Right lobe of liver (tissue), 6 donors: ENCODE data around the gene TPRX1. TPM values are rescaled to one million over a fixed set of nuclear protein-coding genes. Genes with fewer than 3 reads are reported as not detected.

ENCODE experiments used
- ATAC-seq, 4 donors: fragments of 200-7000 bp; cut with Tn5 transposase; one replicate each; pipeline ENCODE4 v1.9.1; 2020; ENCODE audit warnings: mild to moderate bottlenecking in 4 of 4, moderate library complexity in 4 of 4
- DNase-seq, 3 donors: peaks; one replicate each; pipeline ENCODE4 v3.0.0-alpha.2; 2020
- H3K27ac ChIP-seq, 3 donors: fragments of 200-600 bp; one replicate each; pipeline ENCODE4 v1.8.0; 2022
- H3K27me3 ChIP-seq, 2 donors: fragments of 200-600 bp; one replicate each; pipeline ENCODE4 v1.8.0; 2022
- H3K36me3 ChIP-seq, 4 donors: fragments of 200-600 bp; sonication (generic) in 1 of 4; one replicate each; pipeline versions ENCODE4 v1.5.1 to v1.8.0; 2017 to 2022; ENCODE audit warnings: control low read depth in 1 of 4
- H3K4me1 ChIP-seq, 4 donors: fragments of 200-600 bp; sonication (generic) in 1 of 4; one replicate each; pipeline versions ENCODE4 v1.5.1 to v1.8.0; 2017 to 2022; ENCODE audit warnings: control low read depth in 1 of 4
- H3K4me3 ChIP-seq, 3 donors: fragments of 200-600 bp; one replicate each; pipeline ENCODE4 v1.8.0; 2022
- H3K9me3 ChIP-seq, 4 donors: fragments of 200-600 bp; sonication (generic) in 1 of 4; one replicate each; pipeline versions ENCODE4 v1.5.1 to v1.8.0; 2017 to 2022; ENCODE audit warnings: control low read depth in 1 of 4
- POLR2A ChIP-seq: fragments of 450-650 bp; IDR thresholded peaks from one replicate; pipeline ENCODE4 v1.6.1; 2017; ENCODE audit warnings: antibody characterized with exemption, mild to moderate bottlenecking
- WGBS: methylation state at CpG from one replicate; pipeline ENCODE4 v1.1.6; 2018; ENCODE audit warnings: low coverage, low lambda C conversion rate; ENCODE audit not compliant: insufficient coverage; ENCODE audit errors: missing lambda C conversion rate; 5-methylcytosine and 5-hydroxymethylcytosine counted together
- intact Hi-C, 2 donors: fragments of 100-400 bp; cut with DNase I; formaldehyde crosslinking; loops; one replicate each; pipeline versions ENCODE4 v1.11.2 to v1.14.1; 2022
- small RNA-seq, 2 experiments: library from RNA; depleted of rRNA; stranded (forward); fragments of <200 nt; gene quantifications; one replicate each; pipeline ENCODE3, GENCODE V24; 2016
- total RNA-seq, 6 experiments: library from RNA; depleted of rRNA in 2 of 6; stranded (reverse); fragments of >200 nt in 2 of 6; fragmentation: NEBNext Ultra II Directional in 3 of 6; extraction: Animal tissue kit (Norgen Biotek cat#: 25700) in 3 of 6; gene quantifications; one replicate each; pipeline versions ENCODE4 v1.1.0 to v1.2.4, GENCODE V29; 2016 to 2023
- TF ChIP-seq, protein P1 (sequence below), 4 donors: fragments of 200-600 bp in 3 of 4; fragments of 450-650 bp in 1 of 4; IDR thresholded peaks; one replicate each; pipeline versions ENCODE4 v1.5.1 to v1.8.0; 2016 to 2022; ENCODE audit warnings: antibody characterized with exemption in 4 of 4, mild to moderate bottlenecking in 2 of 4
- donor health status: DM: no; HTN: yes; CAD: no.
- donor health status: DM: no; HTN: no; CAD: no.
- donor health status: DM: no; HTN: no; CAD: no.
- donor health status: DM: no; HTN: yes; CAD: no.
- donor health status: DM: no; HTN: yes; CAD: no.

TPRX1 gene
- total RNA-seq, 6 experiments from 2014 or later = not detected

DNA sequence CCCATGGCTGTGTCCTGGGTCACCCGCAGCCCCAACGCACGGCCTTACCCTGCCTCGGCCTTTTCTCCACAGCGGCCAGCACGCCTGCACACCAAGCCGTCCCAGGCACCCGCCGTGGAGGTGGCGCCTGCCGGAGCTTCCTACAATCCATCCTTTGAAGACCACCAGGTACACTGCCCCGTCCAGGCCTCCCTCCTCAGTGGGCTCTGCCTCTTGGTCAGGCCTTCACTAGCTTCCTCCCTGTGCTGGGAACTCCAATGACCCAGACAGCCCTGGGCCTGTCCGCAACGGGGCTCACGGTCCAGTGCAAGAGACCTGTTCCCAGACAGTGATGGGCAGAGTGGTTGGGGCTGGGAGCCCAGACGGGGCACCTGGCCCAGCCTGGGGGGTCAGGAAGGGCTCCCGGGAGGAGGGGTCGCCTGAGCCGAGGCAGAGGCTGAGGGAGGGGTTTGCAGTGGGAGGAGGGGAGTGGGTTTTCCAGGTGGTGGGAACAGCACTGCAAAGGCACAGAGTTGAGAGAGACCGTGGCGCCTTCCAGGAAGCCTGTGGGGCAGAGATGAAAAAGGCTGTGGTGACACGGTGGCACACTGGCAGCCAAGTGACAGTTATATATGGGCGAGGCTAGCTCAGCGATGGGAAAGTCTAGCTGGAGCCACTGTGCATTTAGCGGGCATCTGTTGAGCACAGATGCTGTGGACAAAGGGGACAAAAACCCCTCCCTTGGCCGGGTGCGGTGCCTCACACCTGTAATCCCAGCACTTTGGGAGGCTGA is 51.7 kb downstream of the TPRX1 start:
- no peaks in the 10 kb centered on the region for H3K9me3 ChIP-seq
- DNase-seq (no peak), ATAC-seq (no peak)
- no peak overlapping the region for H3K27ac ChIP-seq
- H3K27me3 ChIP-seq = no peaks in the 10 kb centered on the region
- H3K4me1 ChIP-seq = peaks cover 0 to 20% (median 7%) of the 10 kb centered on the region in 4 donors
- H3K36me3 ChIP-seq = peaks cover 0 to 64% (median 46%) of the 10 kb centered on the region in 4 donors
- H3K4me3 ChIP-seq = no peak overlapping the region
- WGBS = 71% methylated on average over 7 of the region's 27 CpGs
- no peak for TF ChIP-seq POLR2A
- TF ChIP-seq, protein P1, sequence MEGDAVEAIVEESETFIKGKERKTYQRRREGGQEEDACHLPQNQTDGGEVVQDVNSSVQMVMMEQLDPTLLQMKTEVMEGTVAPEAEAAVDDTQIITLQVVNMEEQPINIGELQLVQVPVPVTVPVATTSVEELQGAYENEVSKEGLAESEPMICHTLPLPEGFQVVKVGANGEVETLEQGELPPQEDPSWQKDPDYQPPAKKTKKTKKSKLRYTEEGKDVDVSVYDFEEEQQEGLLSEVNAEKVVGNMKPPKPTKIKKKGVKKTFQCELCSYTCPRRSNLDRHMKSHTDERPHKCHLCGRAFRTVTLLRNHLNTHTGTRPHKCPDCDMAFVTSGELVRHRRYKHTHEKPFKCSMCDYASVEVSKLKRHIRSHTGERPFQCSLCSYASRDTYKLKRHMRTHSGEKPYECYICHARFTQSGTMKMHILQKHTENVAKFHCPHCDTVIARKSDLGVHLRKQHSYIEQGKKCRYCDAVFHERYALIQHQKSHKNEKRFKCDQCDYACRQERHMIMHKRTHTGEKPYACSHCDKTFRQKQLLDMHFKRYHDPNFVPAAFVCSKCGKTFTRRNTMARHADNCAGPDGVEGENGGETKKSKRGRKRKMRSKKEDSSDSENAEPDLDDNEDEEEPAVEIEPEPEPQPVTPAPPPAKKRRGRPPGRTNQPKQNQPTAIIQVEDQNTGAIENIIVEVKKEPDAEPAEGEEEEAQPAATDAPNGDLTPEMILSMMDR (IDR thresholded peaks at IDR 0.05) = no peak
- intact Hi-C loops = no loop called here

Small RNA genes within 50 kb of the gene (small RNA-seq; reads per million reads assigned to genes)
- gene AC008745.1 = 0 reads per million in 2 experiments
- 0 reads per million in 2 experiments for gene SNORD23

Other genes with a start within 250 kb of the TPRX1 start
- under 1 TPM in 4 of 6 experiments, not detected in 2; 0.12 to 0.25 (median 0.17) TPM for gene ZNF541, start 231.4 kb downstream of the TPRX1 start, total RNA-seq
- gene BICRA, start 195.4 kb downstream of the TPRX1 start, total RNA-seq = 1 to 10 TPM; 3.7 to 7.3 (median 6.4) TPM
- gene EHD2, start 91.1 kb downstream of the TPRX1 start, total RNA-seq = 10 to 100 TPM in 3 of 6 experiments, 1 to 10 TPM in 3; 3.6 to 20.2 (median 12.8) TPM
- gene NOP53, start 59.0 kb downstream of the TPRX1 start, total RNA-seq = 100 to 1,000 TPM in 1 of 6 experiments, 10 to 100 TPM in 5; 73.6 to 105 (median 79.4) TPM
- gene SELENOW, start 25.8 kb downstream of the TPRX1 start, total RNA-seq = 100 to 1,000 TPM in 3 of 6 experiments, 10 to 100 TPM in 3; 46.4 to 141 (median 83.0) TPM
- gene CRX, start 17.4 kb upstream of the TPRX1 start, total RNA-seq = not detected
- not detected for gene TPRX2, start 54.7 kb upstream of the TPRX1 start, total RNA-seq
- 1,000 to 10,000 TPM in 1 of 6 experiments, 100 to 1,000 TPM in 5; 156 to 1,019 (median 382) TPM for gene SULT2A1, start 81.8 kb upstream of the TPRX1 start, total RNA-seq
- not detected for gene BSPH1, start 187.6 kb upstream of the TPRX1 start, total RNA-seq
- gene ELSPBP1, start 190.1 kb upstream of the TPRX1 start, total RNA-seq = not detected
- gene CABP5, start 239.5 kb upstream of the TPRX1 start, total RNA-seq = not detected